Breast epithelium (tissue), 4 donors: Measurements from ENCODE around the gene FOXN3. TPM values are rescaled to one million over a fixed set of nuclear protein-coding genes. Genes with fewer than 3 reads are reported as not detected.

Experiments used
- DNase-seq, 2 donors: peaks; one replicate each; pipeline ENCODE4 v3.0.0-alpha.2; 2019; ENCODE audit warnings: low spot score in 2 of 2
- H3K27ac ChIP-seq, 2 donors: fragments of 200-600 bp; sonication (generic) in 1 of 2; one replicate each; pipeline ENCODE4 v1.5.1; 2016 to 2019; ENCODE audit warnings: mild to moderate bottlenecking in 1 of 2
- H3K27me3 ChIP-seq, 2 donors: fragments of 200-600 bp; sonication (generic) in 1 of 2; one replicate each; pipeline versions ENCODE4 v1.5.1 to v1.6.0; 2017 to 2019; ENCODE audit warnings: control low read depth in 1 of 2, mild to moderate bottlenecking in 1 of 2
- H3K36me3 ChIP-seq: fragments of 200-600 bp; one replicate; pipeline ENCODE4 v1.5.1; 2019
- H3K4me1 ChIP-seq, 2 donors: fragments of 200-600 bp; sonication (generic); one replicate each; pipeline ENCODE4 v1.5.1; 2016 to 2019; ENCODE audit warnings: control low read depth in 1 of 2
- H3K4me3 ChIP-seq, 3 donors: fragments of 200-600 bp; sonication (generic); 1 replicate in 2 of 3; 2 replicates in 1 of 3; pipeline ENCODE4 v1.5.1; 2016 to 2019; ENCODE audit warnings: mild to moderate bottlenecking in 3 of 3, moderate library complexity in 2 of 3
- H3K9me3 ChIP-seq, 2 donors: fragments of 200-600 bp; sonication (generic) in 1 of 2; one replicate each; pipeline ENCODE4 v1.5.1; 2016 to 2019; ENCODE audit warnings: control low read depth in 1 of 2
- CTCF ChIP-seq, 3 donors: fragments of 450-650 bp; IDR thresholded peaks; one replicate each; pipeline ENCODE4 v1.5.1; 2016 to 2017; ENCODE audit warnings: antibody characterized with exemption in 3 of 3, mild to moderate bottlenecking in 3 of 3, moderate library complexity in 3 of 3
- POLR2A ChIP-seq: fragments of 450-650 bp; IDR thresholded peaks from one replicate; pipeline ENCODE4 v1.6.1; 2016; ENCODE audit warnings: antibody characterized with exemption, mild to moderate bottlenecking, moderate library complexity
- POLR2AphosphoS5 ChIP-seq, 3 donors: sonication (generic); formaldehyde crosslinking; IDR thresholded peaks; one replicate each; pipeline ENCODE4 v1.6.1; 2017; ENCODE audit warnings: antibody characterized with exemption in 3 of 3
- intact Hi-C: fragments of 100-400 bp; cut with DNase I; formaldehyde crosslinking; loops from one replicate; pipeline ENCODE4 v1.15.1; 2023; ENCODE audit warnings: low total_unique reads
- total RNA-seq, 3 donors: library from RNA; depleted of rRNA; stranded (reverse); fragments of >200 nt; gene quantifications; one replicate each; pipeline ENCODE4 v1.1.0, GENCODE V29; 2016

The FOXN3 gene
- total RNA-seq, 3 donors from 2014 or later = 70.7 to 180 (median 80.3) TPM

- no peaks in the 10 kb centered on the region for H3K27me3 ChIP-seq
- no peaks in the 10 kb centered on the region for H3K36me3 ChIP-seq
- no peak overlapping the region for H3K27ac ChIP-seq
- no peaks in the 10 kb centered on the region for H3K9me3 ChIP-seq
- no peak for TF ChIP-seq POLR2A
- no peak for TF ChIP-seq CTCF (IDR thresholded peaks at IDR 0.05)
- TF ChIP-seq POLR2AphosphoS5 (IDR thresholded peaks at IDR 0.05) = no peak
- H3K4me1 ChIP-seq = no peaks in the 10 kb centered on the region
- DNase-seq = no peak
- H3K4me3 ChIP-seq = no peak overlapping the region
- intact Hi-C loops = no loop called here
These were observed 222.7 kb downstream of the FOXN3 start for GRCh38 chr14:89194376-89194775.

GRCh38 chr14:89190765-89191513, 226.1 kb downstream of the FOXN3 start:
- Histone ChIP-seq H3K27ac (no peak overlapping the region), H3K4me1 (no peaks in the 10 kb centered on the region), H3K27me3 (no peaks in the 10 kb centered on the region), H3K4me3 (no peak overlapping the region), H3K36me3 (no peaks in the 10 kb centered on the region), H3K9me3 (no peaks in the 10 kb centered on the region)
- TF ChIP-seq CTCF (IDR thresholded peaks at IDR 0.05) = no peak
- no peak for TF ChIP-seq POLR2AphosphoS5 (IDR thresholded peaks at IDR 0.05)
- no peak for TF ChIP-seq POLR2A
- no peak for DNase-seq
- intact Hi-C loops = no loop called here

- no peak for TF ChIP-seq POLR2A
- no peak for TF ChIP-seq POLR2AphosphoS5 (IDR thresholded peaks at IDR 0.05)
- no peak for TF ChIP-seq CTCF (IDR thresholded peaks at IDR 0.05)
- Histone ChIP-seq H3K9me3 (no peaks in the 10 kb centered on the region), H3K27ac (no peak overlapping the region), H3K4me1 (no peaks in the 10 kb centered on the region), H3K36me3 (no peaks in the 10 kb centered on the region), H3K4me3 (no peak overlapping the region), H3K27me3 (no peaks in the 10 kb centered on the region)
- intact Hi-C loops = no loop called here
- DNase-seq = no peak
These were observed 228.5 kb downstream of the FOXN3 start for GRCh38 chr14:89188492-89188891.

- Histone ChIP-seq H3K4me1 (no peaks in the 10 kb centered on the region), H3K9me3 (no peaks in the 10 kb centered on the region), H3K27ac (no peak overlapping the region), H3K27me3 (no peaks in the 10 kb centered on the region), H3K36me3 (no peaks in the 10 kb centered on the region), H3K4me3 (no peak overlapping the region)
- intact Hi-C loops = no loop called here
- TF ChIP-seq CTCF (IDR thresholded peaks at IDR 0.05) = no peak
- TF ChIP-seq POLR2AphosphoS5 (IDR thresholded peaks at IDR 0.05) = no peak
- TF ChIP-seq POLR2A = no peak
- no peak for DNase-seq
These were observed 229.5 kb downstream of the FOXN3 start for GRCh38 chr14:89187501-89187900.

GRCh38 chr14:89186856-89187376, 230.1 kb downstream of the FOXN3 start:
- intact Hi-C loops = no loop called here
- Histone ChIP-seq H3K27ac (no peak overlapping the region), H3K4me3 (no peak overlapping the region), H3K36me3 (no peaks in the 10 kb centered on the region), H3K27me3 (no peaks in the 10 kb centered on the region), H3K9me3 (no peaks in the 10 kb centered on the region), H3K4me1 (no peaks in the 10 kb centered on the region)
- DNase-seq = no peak
- TF ChIP-seq CTCF (IDR thresholded peaks at IDR 0.05) (no peak), POLR2AphosphoS5 (IDR thresholded peaks at IDR 0.05) (no peak), POLR2A (no peak)
